UCSD-AML1 (cell line): ENCODE results near the gene CBFA2T3.

Experiments
- DNase-seq: peaks from one replicate; lab custom pipeline; 2025; ENCODE audit not compliant: unreplicated experiment; lab: John Stamatoyannopoulos, UW

The CBFA2T3 gene

GRCh38 chr16:88826070-88826840 lies 150.8 kb downstream of the CBFA2T3 start:
- DNase-seq: no peak

- DNase-seq: no peak
Measured at GRCh38 chr16:88825146-88825545, 151.9 kb downstream of the CBFA2T3 start.
